GM12864 (cell line): Measurements from ENCODE around the gene AXDND1.

ENCODE experiments used
- DNase-seq: peaks from one replicate; pipeline ENCODE4 v3.0.0-alpha.2; 2011; ENCODE audit warnings: low read depth
- H3K4me3 ChIP-seq: 2 replicates; pipeline ENCODE4 v1.5.1; 2011; ENCODE audit warnings: mild to moderate bottlenecking, low read depth, low read length, control low read depth
- TF ChIP-seq, protein P1 (sequence below): IDR thresholded peaks from 2 replicates; pipeline ENCODE4 v1.5.1; 2011; ENCODE audit warnings: low read depth, mild to moderate bottlenecking, moderate library complexity, low read length, control low read depth, inconsistent platforms; ENCODE audit errors: missing control alignments

The AXDND1 gene

GRCh38 chr1:179549368-179549700 is 183.6 kb downstream of the AXDND1 start:
- TF ChIP-seq, protein P1, sequence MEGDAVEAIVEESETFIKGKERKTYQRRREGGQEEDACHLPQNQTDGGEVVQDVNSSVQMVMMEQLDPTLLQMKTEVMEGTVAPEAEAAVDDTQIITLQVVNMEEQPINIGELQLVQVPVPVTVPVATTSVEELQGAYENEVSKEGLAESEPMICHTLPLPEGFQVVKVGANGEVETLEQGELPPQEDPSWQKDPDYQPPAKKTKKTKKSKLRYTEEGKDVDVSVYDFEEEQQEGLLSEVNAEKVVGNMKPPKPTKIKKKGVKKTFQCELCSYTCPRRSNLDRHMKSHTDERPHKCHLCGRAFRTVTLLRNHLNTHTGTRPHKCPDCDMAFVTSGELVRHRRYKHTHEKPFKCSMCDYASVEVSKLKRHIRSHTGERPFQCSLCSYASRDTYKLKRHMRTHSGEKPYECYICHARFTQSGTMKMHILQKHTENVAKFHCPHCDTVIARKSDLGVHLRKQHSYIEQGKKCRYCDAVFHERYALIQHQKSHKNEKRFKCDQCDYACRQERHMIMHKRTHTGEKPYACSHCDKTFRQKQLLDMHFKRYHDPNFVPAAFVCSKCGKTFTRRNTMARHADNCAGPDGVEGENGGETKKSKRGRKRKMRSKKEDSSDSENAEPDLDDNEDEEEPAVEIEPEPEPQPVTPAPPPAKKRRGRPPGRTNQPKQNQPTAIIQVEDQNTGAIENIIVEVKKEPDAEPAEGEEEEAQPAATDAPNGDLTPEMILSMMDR, result no peak
- no peak overlapping the region for H3K4me3 ChIP-seq
- DNase-seq, result no peak

GRCh38 chr1:179550746-179551682 is 185.2 kb downstream of the AXDND1 start:
- DNase-seq, result peak; percentile 19
- no peak overlapping the region for H3K4me3 ChIP-seq
- TF ChIP-seq, protein P1, result no peak

- DNase-seq, result no peak
- TF ChIP-seq, protein P1, result no peak
- no peak overlapping the region for H3K4me3 ChIP-seq
Observed at GRCh38 chr1:179554427-179554826, 188.7 kb downstream of the AXDND1 start.

DNA sequence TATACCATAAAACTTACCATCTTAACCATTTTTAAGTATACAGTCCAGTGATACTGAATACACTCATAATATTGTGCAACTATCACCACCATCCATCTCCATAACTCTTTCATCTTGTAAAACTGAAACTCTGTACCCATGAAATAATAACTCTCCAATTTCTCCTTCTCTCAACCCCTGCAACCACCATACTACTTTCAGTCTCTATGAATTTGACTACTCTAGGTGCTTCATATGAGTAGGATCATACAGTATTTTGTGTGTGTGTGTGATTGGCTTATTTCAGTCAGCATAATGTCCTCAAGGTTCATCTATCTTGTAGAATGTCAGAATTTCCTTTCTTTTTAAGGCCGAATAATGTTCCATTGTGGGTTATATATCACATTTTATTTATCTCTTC is 192.3 kb downstream of the AXDND1 start:
- H3K4me3 ChIP-seq, result no peak overlapping the region
- TF ChIP-seq, protein P1, result no peak
- DNase-seq, result no peak

DNA sequence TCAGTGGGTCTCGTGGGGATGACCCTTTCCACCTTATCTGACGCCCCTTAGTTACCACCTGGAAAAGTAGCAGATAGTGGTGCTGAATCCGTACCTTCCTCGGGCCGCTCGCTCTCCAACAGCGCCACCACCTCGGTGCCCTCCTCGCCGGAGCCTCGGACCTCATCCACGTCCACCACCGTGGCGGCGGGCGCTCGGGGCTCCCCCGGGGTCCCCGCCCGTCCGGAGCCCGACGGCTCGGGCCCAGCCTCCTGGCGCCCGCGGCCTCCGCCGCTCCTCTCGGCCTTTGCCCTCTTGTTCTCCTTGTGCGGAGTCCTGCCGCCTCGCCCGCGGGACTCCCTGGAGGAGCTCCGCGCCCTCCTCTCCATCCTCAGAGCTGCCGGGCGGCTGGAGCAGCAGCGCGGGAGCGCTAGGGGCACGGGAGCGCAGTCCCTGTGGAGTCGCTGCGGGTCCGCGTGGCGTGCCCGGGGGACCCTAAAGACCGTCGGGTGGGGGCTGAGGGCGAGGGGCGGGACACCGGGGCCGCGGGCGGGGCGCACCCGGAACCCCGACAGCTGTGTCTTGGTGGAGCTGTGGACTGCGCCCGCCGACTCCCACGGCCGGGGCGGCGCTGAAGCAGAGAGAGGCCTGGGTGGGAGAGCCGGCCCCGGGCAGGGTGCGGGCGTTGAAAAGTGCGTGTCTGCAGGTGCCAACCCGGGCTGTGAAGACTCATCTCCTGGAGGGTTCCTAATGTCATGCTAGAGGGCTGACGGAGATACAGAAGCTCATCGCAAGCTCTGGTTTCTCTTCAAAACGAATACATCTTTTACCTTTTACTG is 209.9 kb downstream of the AXDND1 start, which contains the start of gene NPHS2:
NPHS2 (minus strand) TSS at position 452 of the 818 bp plus-strand sequence; CDS start at position 368, 84 bp downstream.
- no peak within 1 kb of the TSS for H3K4me3 ChIP-seq
- TF ChIP-seq, protein P1, result no peak
- DNase-seq, result no peak

DNA sequence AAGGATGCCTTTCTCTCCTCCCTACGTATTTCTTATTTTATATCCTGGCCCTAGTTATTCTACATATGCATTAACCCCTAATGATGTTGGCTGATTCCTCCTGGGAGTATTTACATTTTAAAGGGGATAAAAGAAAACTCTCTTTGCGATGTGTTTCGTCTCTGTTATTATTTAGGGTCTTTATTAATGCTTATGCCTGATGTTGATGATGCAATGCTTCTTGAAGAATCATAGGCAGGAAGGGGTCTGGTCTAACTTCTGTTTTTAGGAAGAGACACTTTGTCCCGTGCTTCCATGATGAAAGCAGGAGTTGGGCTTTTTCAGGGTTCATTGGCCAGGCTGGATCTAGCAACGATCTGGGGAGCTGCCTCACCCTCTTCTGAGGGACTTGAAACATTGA is 210.7 kb downstream of the AXDND1 start:
- no peak overlapping the region for H3K4me3 ChIP-seq
- TF ChIP-seq, protein P1, result no peak

More for the DNA sequence above, 210.7 kb downstream of the AXDND1 start:
- DNase-seq, result no peak
